KMS-11 (cell line): ENCODE results near the gene BTBD16.

Experiments used
- H2AFZ ChIP-seq: fragments of 200-600 bp; sonication (generic); 2 replicates; pipeline ENCODE4 v1.6.1; 2016; ENCODE audit warnings: antibody characterized with exemption, mixed run types, low read depth
- H3K27ac ChIP-seq: fragments of 200-600 bp; sonication (generic); 2 replicates; pipeline ENCODE4 v1.6.1; 2016; ENCODE audit warnings: mild to moderate bottlenecking, mixed run types
- H3K27me3 ChIP-seq: fragments of 200-600 bp; sonication (generic); 2 replicates; pipeline ENCODE4 v1.6.1; 2017; ENCODE audit warnings: mild to moderate bottlenecking, low read depth, mixed run types, moderate library complexity; ENCODE audit not compliant: insufficient read depth
- H3K36me3 ChIP-seq: fragments of 200-600 bp; sonication (generic); 2 replicates; pipeline ENCODE4 v1.6.1; 2017; ENCODE audit warnings: mild to moderate bottlenecking, mixed run types; ENCODE audit not compliant: insufficient read depth
- H3K4me1 ChIP-seq: fragments of 200-600 bp; sonication (generic); 2 replicates; pipeline ENCODE4 v1.6.1; 2016; ENCODE audit warnings: mild to moderate bottlenecking, low read depth, mixed run types; ENCODE audit not compliant: poor library complexity, severe bottlenecking
- H3K4me2 ChIP-seq: fragments of 200-600 bp; sonication (generic); 2 replicates; pipeline ENCODE4 v1.7.0; 2016; ENCODE audit warnings: mild to moderate bottlenecking, mixed run types
- H3K4me3 ChIP-seq: fragments of 200-600 bp; sonication (generic); IDR thresholded peaks from 2 replicates; pipeline ENCODE4 v1.6.1; 2017; ENCODE audit warnings: low read depth, low read length, mixed read lengths; ENCODE audit not compliant: insufficient read depth
- H3K79me2 ChIP-seq: fragments of 200-600 bp; sonication (generic); 2 replicates; pipeline ENCODE4 v1.6.1; 2016; ENCODE audit warnings: low read depth, mixed run types; ENCODE audit not compliant: insufficient read depth
- H3K9ac ChIP-seq: fragments of 200-600 bp; sonication (generic); 2 replicates; pipeline ENCODE4 v1.6.1; 2016; ENCODE audit warnings: mild to moderate bottlenecking, mixed run types
- H4K20me1 ChIP-seq: fragments of 200-600 bp; sonication (generic); 2 replicates; pipeline ENCODE4 v1.6.1; 2016; ENCODE audit warnings: mild to moderate bottlenecking, mixed run types; ENCODE audit not compliant: insufficient read depth
- TF ChIP-seq, protein P1 (sequence below): fragments of 200-600 bp; sonication (generic); conservative IDR thresholded peaks from 2 replicates; pipeline ENCODE4 v1.6.1; 2017; ENCODE audit warnings: low read depth, mild to moderate bottlenecking, antibody characterized with exemption, low read length, moderate library complexity, mixed read lengths

BTBD16 gene

GRCh38 chr10:122297583-122297982 is 26.5 kb downstream of the BTBD16 start:
- Histone ChIP-seq H3K4me3 (no peak overlapping the region), H3K27me3 (no peaks in the 10 kb centered on the region), H3K36me3 (no peaks in the 10 kb centered on the region), H4K20me1 (no peaks in the 10 kb centered on the region), H3K27ac (no peak overlapping the region), H3K4me1 (no peaks in the 10 kb centered on the region), H3K9ac (no peak overlapping the region), H3K79me2 (no peaks in the 10 kb centered on the region), H2AFZ (no peak overlapping the region), H3K4me2 (no peak overlapping the region)
- TF ChIP-seq, protein P1, sequence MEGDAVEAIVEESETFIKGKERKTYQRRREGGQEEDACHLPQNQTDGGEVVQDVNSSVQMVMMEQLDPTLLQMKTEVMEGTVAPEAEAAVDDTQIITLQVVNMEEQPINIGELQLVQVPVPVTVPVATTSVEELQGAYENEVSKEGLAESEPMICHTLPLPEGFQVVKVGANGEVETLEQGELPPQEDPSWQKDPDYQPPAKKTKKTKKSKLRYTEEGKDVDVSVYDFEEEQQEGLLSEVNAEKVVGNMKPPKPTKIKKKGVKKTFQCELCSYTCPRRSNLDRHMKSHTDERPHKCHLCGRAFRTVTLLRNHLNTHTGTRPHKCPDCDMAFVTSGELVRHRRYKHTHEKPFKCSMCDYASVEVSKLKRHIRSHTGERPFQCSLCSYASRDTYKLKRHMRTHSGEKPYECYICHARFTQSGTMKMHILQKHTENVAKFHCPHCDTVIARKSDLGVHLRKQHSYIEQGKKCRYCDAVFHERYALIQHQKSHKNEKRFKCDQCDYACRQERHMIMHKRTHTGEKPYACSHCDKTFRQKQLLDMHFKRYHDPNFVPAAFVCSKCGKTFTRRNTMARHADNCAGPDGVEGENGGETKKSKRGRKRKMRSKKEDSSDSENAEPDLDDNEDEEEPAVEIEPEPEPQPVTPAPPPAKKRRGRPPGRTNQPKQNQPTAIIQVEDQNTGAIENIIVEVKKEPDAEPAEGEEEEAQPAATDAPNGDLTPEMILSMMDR = no peak

DNA sequence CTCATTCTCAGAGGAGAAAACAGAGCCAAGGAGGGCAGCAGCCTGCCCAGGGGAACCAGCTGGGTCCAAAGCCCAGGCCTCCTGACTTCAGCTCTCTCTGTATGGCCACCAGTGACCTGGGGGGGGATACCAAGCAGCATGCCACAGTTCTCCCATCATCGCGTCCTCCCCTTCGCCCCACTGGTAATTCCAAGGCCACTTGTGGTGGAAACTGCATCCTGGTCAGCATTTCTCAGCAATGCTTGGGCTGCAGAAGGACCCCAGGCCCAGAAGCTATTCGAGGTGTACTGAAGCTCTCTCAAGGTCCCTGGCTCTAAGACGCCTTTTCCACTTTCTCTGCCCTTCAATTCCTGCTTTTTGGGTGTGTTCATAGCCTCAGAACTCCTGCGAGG is 27.1 kb downstream of the BTBD16 start:
- no peaks in the 10 kb centered on the region for H3K36me3 ChIP-seq
- H3K27ac ChIP-seq = no peak overlapping the region
- no peak overlapping the region for H3K9ac ChIP-seq
- no peaks in the 10 kb centered on the region for H3K27me3 ChIP-seq
- TF ChIP-seq, protein P1 = no peak
- no peak overlapping the region for H3K4me3 ChIP-seq
- H3K4me1 ChIP-seq = no peaks in the 10 kb centered on the region
- H3K79me2 ChIP-seq = no peaks in the 10 kb centered on the region
- H2AFZ ChIP-seq = no peak overlapping the region
- H3K4me2 ChIP-seq = no peak overlapping the region
- no peaks in the 10 kb centered on the region for H4K20me1 ChIP-seq

DNA sequence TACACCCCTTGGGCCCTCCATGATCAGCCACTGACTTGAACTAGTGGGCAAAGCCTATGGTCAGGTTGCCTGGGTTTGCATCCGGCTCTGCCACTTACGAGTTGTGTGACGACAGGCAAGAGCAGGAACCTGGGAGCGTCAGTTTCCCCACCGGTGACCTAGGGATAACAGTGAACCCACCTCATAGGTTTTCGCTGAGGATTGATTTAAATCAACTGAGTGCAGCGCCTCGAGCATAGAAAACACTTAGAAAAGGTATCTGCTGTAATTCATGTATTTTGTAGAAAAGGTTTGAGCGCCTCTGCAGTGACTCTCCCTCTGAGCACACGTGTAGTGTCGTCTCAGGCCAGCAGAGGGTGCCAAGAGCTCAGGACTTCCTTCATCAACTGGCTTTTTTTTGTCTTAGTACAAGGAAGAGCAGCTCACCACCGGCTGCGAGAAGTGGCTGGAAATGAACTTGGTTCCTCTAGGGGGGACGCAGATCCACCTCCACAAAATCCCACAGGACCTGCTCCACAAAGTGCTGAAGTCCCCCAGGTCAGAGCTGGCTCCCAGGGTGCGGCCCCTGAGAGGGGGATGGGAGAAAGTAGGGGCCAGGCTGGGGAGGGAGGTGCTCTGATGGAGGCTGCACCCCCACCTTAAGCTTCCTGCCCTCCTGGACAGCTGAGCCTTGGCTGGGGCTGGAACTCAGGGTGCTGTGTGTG is 27.7 kb downstream of the BTBD16 start:
- Histone ChIP-seq H3K36me3 (no peaks in the 10 kb centered on the region), H3K4me3 (no peak overlapping the region), H3K79me2 (no peaks in the 10 kb centered on the region), H3K27me3 (no peaks in the 10 kb centered on the region), H2AFZ (peak overlapping the region; percentile 53; the same call in 1 of the 2 replicates), H4K20me1 (no peaks in the 10 kb centered on the region), H3K4me1 (no peaks in the 10 kb centered on the region), H3K4me2 (no peak overlapping the region), H3K9ac (no peak overlapping the region), H3K27ac (no peak overlapping the region)
- TF ChIP-seq, protein P1 = peak; percentile 89

DNA sequence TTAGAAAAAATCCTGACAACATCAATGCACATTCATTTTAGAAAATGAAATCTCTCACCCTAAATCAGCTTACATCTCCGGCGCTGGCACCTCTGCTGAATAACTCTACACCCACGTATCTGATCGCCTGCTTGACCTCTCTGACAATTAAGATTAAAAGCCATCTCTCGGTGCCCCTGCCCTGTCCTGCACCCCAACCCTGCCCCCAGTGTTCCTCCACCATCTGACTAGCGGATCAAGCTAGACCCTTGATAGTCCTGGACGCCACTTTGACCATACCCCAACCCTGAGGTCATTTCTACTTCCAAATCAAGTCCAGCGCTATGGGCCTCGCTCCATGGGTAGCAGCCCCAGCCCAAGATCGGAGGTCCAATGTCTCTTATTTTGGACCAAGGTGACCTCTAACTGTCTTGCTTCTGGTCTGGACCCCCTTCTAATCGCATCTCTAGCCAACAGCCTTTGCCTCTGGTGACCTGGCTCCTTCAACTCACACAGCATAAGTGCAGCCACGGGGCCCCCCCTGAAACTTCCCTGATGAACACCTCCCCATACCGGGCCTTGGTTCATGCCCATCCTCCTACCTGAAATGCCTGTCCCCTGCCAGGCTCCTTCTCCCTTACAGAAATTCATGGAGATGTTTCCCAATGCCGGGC is 28.5 kb downstream of the BTBD16 start:
- no peak overlapping the region for H3K4me3 ChIP-seq
- H3K4me2 ChIP-seq = no peak overlapping the region
- H3K27me3 ChIP-seq = no peaks in the 10 kb centered on the region
- H3K79me2 ChIP-seq = no peaks in the 10 kb centered on the region
- no peak overlapping the region for H2AFZ ChIP-seq
- no peak overlapping the region for H3K27ac ChIP-seq
- TF ChIP-seq, protein P1 = no peak
- no peaks in the 10 kb centered on the region for H3K4me1 ChIP-seq
- H3K36me3 ChIP-seq = no peaks in the 10 kb centered on the region
- no peaks in the 10 kb centered on the region for H4K20me1 ChIP-seq
- no peak overlapping the region for H3K9ac ChIP-seq
